Lung (tissue), 12 donors: ENCODE results near the gene DOCK4. TPM values are rescaled to one million over a fixed set of nuclear protein-coding genes. Genes with fewer than 3 reads are reported as not detected.

Experiments
- ATAC-seq: fragments of 200-7000 bp; cut with Tn5 transposase; one replicate; pipeline ENCODE4 v1.9.1; 2020; ENCODE audit warnings: moderate number of reproducible peaks; ENCODE audit not compliant: insufficient read depth, low FRiP score
- DNase-seq, 3 donors: peaks; one replicate each; pipeline ENCODE4 v3.0.0-alpha.2; 2013 to 2017
- H3K27ac ChIP-seq, 2 donors: one replicate each; pipeline ENCODE4 v1.5.1; 2013; ENCODE audit warnings: mild to moderate bottlenecking in 2 of 2, moderate library complexity in 2 of 2, control low read depth in 1 of 2, inconsistent platforms in 1 of 2, low read depth in 1 of 2, low read length in 1 of 2
- H3K27me3 ChIP-seq, 3 donors: one replicate each; pipeline ENCODE4 v1.5.1; 2013; ENCODE audit warnings: low read length in 2 of 3; ENCODE audit not compliant: control insufficient read depth in 3 of 3, insufficient read depth in 3 of 3
- H3K36me3 ChIP-seq, 4 donors: one replicate each; pipeline ENCODE4 v1.5.1; 2013; ENCODE audit warnings: low read length in 4 of 4, mild to moderate bottlenecking in 1 of 4, moderate library complexity in 1 of 4; ENCODE audit not compliant: control insufficient read depth in 4 of 4, insufficient read depth in 4 of 4
- H3K4me1 ChIP-seq, 5 donors: one replicate each; pipeline ENCODE4 v1.5.1; 2013; ENCODE audit warnings: low read length in 5 of 5, mild to moderate bottlenecking in 2 of 5, moderate library complexity in 1 of 5; ENCODE audit not compliant: control insufficient read depth in 5 of 5, insufficient read depth in 5 of 5
- H3K4me3 ChIP-seq: one replicate; pipeline ENCODE4 v1.5.1; 2013; ENCODE audit warnings: mild to moderate bottlenecking, control low read depth, moderate library complexity
- H3K9ac ChIP-seq, 2 donors: one replicate each; pipeline ENCODE4 v1.5.1; 2013; ENCODE audit warnings: low read length in 2 of 2, control low read depth in 1 of 2; ENCODE audit not compliant: insufficient read depth in 1 of 2
- H3K9me3 ChIP-seq, 4 donors: one replicate each; pipeline ENCODE4 v1.5.1; 2013; ENCODE audit warnings: low read length in 3 of 4, mild to moderate bottlenecking in 1 of 4, moderate library complexity in 1 of 4; ENCODE audit not compliant: control insufficient read depth in 4 of 4, insufficient read depth in 3 of 4
- CTCF ChIP-seq: IDR thresholded peaks from 2 replicates; pipeline ENCODE4 v1.5.1; 2012; ENCODE audit warnings: mild to moderate bottlenecking; ENCODE audit errors: control extremely low read depth, extremely low read depth
- WGBS, 2 donors: extraction: QIAGEN DNeasy Blood & Tissue Kit; methylation state at CpG; one replicate each; pipeline ENCODE4 v1.1.7; 2013; 5-methylcytosine and 5-hydroxymethylcytosine counted together
- polyA plus RNA-seq, 2 donors: library from polyadenylated mRNA; stranded (reverse); fragments of 200-250 nt; gene quantifications; one replicate each; pipeline ENCODE4 v1.2.1, GENCODE V29; 2013
- total RNA-seq, 2 donors: library from RNA; depleted of rRNA in 1 of 2; stranded (reverse); fragments of >200 nt in 1 of 2; gene quantifications; one replicate each; pipeline ENCODE4 v1.2.1, GENCODE V29; 2014 to 2021
- donor health status: control.
- donor health status: control.
- donor health status: Bipolar disorder and iron deficiency.
- donor health status: healthy.
- donor health status: DM: yes; HTN: yes; CAD: no.

Gene DOCK4
- total and polyA plus RNA-seq, 4 donors: 18.7 to 163 (median 40.3) TPM

GRCh38 chr7:112116894-112117293 is 89.3 kb downstream of the DOCK4 start:
- TF ChIP-seq CTCF: no peak
- DNase-seq (no peak), ATAC-seq (no peak)
- no peaks in the 10 kb centered on the region for H3K9me3 ChIP-seq
- H3K9ac ChIP-seq: no peak overlapping the region
- H3K36me3 ChIP-seq: no peaks in the 10 kb centered on the region
- no peak overlapping the region for H3K27ac ChIP-seq
- H3K4me3 ChIP-seq: no peak overlapping the region
- H3K4me1 ChIP-seq: peaks cover 2 to 17% (median 5%) of the 10 kb centered on the region in 5 donors
- WGBS, 2 donors: 89 to 91% methylated on average over 1 of the region's 1 CpG
- H3K27me3 ChIP-seq: no peaks in the 10 kb centered on the region

GRCh38 chr7:112116358-112116757 is 89.8 kb downstream of the DOCK4 start:
- WGBS, 2 donors: 96% methylated on average over 2 of the region's 2 CpGs
- TF ChIP-seq CTCF: no peak
- Histone ChIP-seq H3K27ac (no peak overlapping the region), H3K27me3 (no peaks in the 10 kb centered on the region), H3K9me3 (no peaks in the 10 kb centered on the region), H3K4me1 (peaks cover 2 to 17% (median 5%) of the 10 kb centered on the region in 5 donors), H3K4me3 (no peak overlapping the region), H3K9ac (no peak overlapping the region), H3K36me3 (no peaks in the 10 kb centered on the region)
- ATAC-seq: no peak
- DNase-seq: no peak

GRCh38 chr7:112115880-112116279 is 90.3 kb downstream of the DOCK4 start:
- H3K9ac ChIP-seq: no peak overlapping the region
- no peaks in the 10 kb centered on the region for H3K9me3 ChIP-seq
- no peak for ATAC-seq
- 93 to 96% methylated on average over 1 of the region's 1 CpG for WGBS, 2 donors
- H3K4me1 ChIP-seq: peaks cover 2 to 15% (median 5%) of the 10 kb centered on the region in 5 donors
- DNase-seq: no peak
- TF ChIP-seq CTCF: no peak
- no peak overlapping the region for H3K4me3 ChIP-seq
- H3K36me3 ChIP-seq: no peaks in the 10 kb centered on the region
- no peaks in the 10 kb centered on the region for H3K27me3 ChIP-seq
- H3K27ac ChIP-seq: no peak overlapping the region

- no peak overlapping the region for H3K27ac ChIP-seq
- WGBS, 2 donors: 78 to 97% methylated on average over 1 of the region's 1 CpG
- TF ChIP-seq CTCF: no peak
- no peaks in the 10 kb centered on the region for H3K36me3 ChIP-seq
- no peak overlapping the region for H3K9ac ChIP-seq
- H3K9me3 ChIP-seq: no peaks in the 10 kb centered on the region
- ATAC-seq (no peak), DNase-seq (no peak)
- H3K27me3 ChIP-seq: no peaks in the 10 kb centered on the region
- peaks cover 2 to 12% (median 5%) of the 10 kb centered on the region in 5 donors for H3K4me1 ChIP-seq
- H3K4me3 ChIP-seq: no peak overlapping the region
Measured at GRCh38 chr7:112113913-112114575, 92.2 kb downstream of the DOCK4 start.
